Testis (tissue), 2 donors: ENCODE measurements around the gene THOC6.

Experiments
- CTCF ChIP-seq, 3 experiments: fragments of 450-650 bp in 2 of 3; fragments of 200-600 bp in 1 of 3; sonication (generic) in 1 of 3; IDR thresholded peaks; one replicate each; pipeline ENCODE4 v1.5.1; 2016 to 2019; ENCODE audit warnings: antibody characterized with exemption in 3 of 3, mild to moderate bottlenecking in 2 of 3, moderate library complexity in 1 of 3
- POLR2A ChIP-seq: fragments of 450-650 bp; IDR thresholded peaks from one replicate; pipeline ENCODE4 v1.6.1; 2017; ENCODE audit warnings: antibody characterized with exemption, mild to moderate bottlenecking, moderate library complexity

GRCh38 chr16:3020247-3020603 lies 3.6 kb upstream of the THOC6 start, which contains the start of gene TNFRSF12A:
- TF ChIP-seq CTCF (IDR thresholded peaks at IDR 0.05) (no peak), POLR2A (no peak)
